NCI-H2227 treated with DMSO at 0.1 percent for 48 hours (cell line): ENCODE data around the gene KCNJ15.

Experiments
- DNase-seq: peaks from one replicate; lab custom pipeline; 2025; lab: John Stamatoyannopoulos, UW

KCNJ15 gene

GRCh38 chr21:38354746-38355145 lies 98.0 kb downstream of the KCNJ15 start:
- no peak for DNase-seq

- DNase-seq = no peak
These were observed 98.6 kb downstream of the KCNJ15 start for GRCh38 chr21:38355353-38355752.

- DNase-seq = peak; percentile 10
These were observed 99.4 kb downstream of the KCNJ15 start for GRCh38 chr21:38355992-38356781.
